Renal cortex interstitium (tissue), 15 donors: ENCODE data around the gene DBET. TPM values are rescaled to one million over a fixed set of nuclear protein-coding genes. Genes with fewer than 3 reads are reported as not detected.
"Not testable (repeated sequence)": the region's sequence is repeated elsewhere in the genome, so short reads cannot be mapped to it uniquely, and the experiment has no call there.

Source experiments
- DNase-seq, 11 donors: peaks; one replicate each; pipeline ENCODE4 v3.0.0-alpha.2; 2013; ENCODE audit warnings: low read depth in 9 of 11, low spot score in 4 of 11; ENCODE audit errors: extremely low read depth in 1 of 11
- long read RNA-seq, 16 experiments: transcript quantifications; one replicate each; lab custom pipeline, GENCODE V29; 2026
- polyA plus RNA-seq, 3 donors: library from polyadenylated mRNA; unstranded; fragments of 120-200 nt; gene quantifications; one replicate each; pipeline ENCODE4 v1.2.1, GENCODE V29; 2013; ENCODE audit not compliant: insufficient read length in 3 of 3

DBET gene
- polyA plus RNA-seq: not detected
- long read RNA-seq, donor 1: 0 reads
- long read RNA-seq, donor 2: 0 reads
- long read RNA-seq, donor 3: 0 reads
- long read RNA-seq, donor 4: 0 reads
- long read RNA-seq, donor 5: 0 reads
- long read RNA-seq, donor 6: 0 reads
- long read RNA-seq, donor 7: 0 reads
- long read RNA-seq, donor 8: 0 reads
- long read RNA-seq, donor 9: 0 reads
- long read RNA-seq, donor 10: 0 reads
- long read RNA-seq, donor 11: 0 reads
- long read RNA-seq, donor 12: 0 reads
- long read RNA-seq, donor 13: 0 reads
- long read RNA-seq, donor 14: 0 reads
- long read RNA-seq, donor 15: 0 reads
- long read RNA-seq, donor 16: 0 reads

DNA sequence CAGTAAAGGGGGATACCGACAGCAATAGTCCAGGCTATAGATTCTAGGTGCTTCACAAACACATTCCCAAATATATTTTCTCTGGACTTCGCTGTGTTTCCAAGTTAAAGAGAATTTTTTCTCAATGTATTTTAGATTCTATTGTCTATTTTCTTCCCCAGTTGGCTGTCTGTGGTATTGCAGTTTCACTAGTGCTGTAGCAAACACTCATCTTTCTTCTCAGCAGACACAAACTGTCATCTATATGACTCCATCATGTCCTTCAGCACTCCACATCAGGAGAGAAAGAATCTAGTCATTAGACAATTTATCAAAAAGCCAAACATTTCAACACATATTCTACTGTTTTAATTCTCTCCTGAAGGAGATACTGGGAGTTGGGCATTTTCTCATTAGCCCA is at the start of gene DBET:
Gene DBET (plus strand): TSS at position 161 of the 400 bp plus-strand sequence.
- not testable (repeated sequence) for DNase-seq

DNA sequence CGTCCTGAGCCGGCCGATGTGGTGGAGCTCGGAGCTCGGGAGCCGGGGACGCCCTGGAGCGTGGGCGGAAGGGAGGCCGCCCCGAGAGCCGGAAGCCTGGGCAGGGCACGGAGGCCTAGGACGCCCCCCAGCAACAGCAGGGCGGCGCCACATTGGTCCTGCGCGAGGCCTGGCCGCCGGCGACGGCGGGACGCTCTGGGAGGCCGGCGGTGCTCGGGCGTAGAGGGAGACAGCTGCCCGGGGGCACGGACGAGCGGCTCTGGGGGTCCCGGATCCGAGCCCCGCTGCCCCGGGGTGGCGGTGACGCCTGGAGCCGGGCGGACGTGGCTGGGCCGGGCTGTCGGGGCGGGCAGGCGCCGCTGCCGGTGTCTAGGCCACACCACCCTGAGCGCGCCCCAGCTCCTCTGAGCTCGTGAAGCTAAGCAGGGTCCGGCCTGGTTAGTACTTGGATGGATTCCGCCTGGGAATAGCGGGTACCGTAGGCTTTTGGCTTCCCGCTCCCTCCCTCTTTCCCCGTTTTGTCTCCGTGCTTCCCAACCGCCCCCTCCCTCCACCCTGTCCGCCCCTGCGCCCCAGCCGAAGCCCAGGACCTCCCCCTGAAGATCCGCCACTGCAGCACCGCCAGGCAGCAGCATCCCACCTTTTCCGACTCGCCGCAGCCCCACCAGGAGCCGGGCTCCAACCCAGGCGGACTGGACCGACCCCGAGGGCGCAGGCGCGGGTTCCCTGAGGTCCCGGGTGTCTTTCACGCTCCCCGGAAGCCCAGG is 49.3 kb upstream of the DBET start:
- no peak for DNase-seq

DNA sequence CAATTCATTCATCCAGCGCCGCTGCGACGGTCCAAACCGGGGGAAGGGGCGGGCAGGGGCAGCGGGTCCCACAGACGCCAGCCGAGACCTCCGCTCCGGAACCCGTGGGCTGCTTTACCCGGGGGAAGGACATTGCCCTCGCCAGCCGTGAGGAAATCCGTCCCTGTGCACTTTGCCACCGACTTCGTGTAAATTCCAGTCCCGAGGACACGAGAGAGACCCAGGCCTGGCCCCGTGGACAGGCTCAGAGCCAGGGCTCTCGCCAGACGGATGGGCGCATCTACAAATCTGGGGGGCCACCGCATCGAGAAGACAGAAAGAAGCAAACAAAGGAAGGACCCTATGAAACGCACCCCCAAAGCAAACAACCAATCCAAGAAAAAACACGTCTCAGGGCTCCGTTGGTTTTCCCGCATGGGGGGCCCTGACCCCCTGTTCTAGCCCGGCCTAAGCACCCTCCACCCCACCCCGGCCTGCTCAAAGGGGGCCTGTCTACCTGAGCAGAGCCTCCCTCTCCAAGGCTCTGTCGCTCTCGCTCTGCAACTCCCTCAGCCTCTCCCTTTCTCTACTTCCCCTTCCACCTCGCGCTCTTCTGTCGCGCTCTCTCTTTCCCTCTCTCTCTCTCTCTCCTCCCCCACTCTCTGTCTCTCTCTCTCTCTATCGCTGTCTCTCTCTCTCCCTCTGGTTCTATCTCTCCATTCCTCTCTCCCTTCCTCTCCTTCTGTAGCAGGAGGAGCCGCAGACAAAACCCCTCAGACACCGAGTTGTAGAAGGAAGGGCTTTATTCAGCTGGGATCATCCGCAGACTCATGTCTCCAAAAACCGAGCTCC is 48.5 kb upstream of the DBET start:
- no peak for DNase-seq

DNA sequence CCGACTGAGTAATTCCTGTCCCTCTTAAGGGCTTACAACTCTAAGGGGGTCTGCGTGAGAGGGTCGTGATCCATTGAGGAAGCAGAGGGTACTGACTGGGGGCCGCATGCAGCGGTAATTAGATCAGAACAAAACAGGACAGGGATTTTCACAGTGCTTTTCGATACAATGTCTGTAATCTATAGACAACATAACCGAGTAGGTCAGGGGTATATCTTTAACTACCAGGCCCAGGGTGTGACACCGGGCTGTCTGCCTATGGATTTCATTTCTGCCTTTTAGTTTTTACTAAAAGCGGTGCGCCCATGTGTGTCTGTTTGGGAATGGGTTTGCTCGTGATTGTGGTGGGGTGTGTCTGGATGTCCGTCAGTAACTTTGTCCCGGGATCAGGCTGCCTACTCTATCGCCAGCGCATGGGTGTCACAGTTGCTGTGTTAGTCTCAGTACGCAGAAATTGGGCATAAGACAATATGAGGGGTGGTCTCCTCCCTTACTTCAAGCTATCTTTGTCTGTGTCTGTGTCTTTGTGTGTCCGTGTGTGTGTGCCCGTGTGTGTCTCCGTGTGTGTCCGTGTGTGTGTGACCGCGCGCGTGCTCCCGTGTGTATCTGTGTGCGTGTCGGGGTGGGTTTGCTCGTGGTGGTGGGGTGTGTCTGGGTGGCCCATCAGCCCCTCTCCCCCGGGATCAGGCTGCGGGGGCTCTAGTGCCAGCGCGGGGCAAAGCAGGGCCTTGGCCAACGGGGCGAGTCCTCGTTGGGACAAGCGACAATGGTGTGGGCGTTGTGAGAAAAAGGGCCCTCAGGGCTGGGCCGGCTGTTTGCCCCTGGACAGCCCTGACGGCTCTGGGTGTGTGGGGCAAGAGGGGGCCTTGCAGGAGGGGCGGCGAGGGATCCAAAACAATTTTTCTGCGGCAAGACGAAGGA is 47.7 kb upstream of the DBET start:
- no peak for DNase-seq

DNA sequence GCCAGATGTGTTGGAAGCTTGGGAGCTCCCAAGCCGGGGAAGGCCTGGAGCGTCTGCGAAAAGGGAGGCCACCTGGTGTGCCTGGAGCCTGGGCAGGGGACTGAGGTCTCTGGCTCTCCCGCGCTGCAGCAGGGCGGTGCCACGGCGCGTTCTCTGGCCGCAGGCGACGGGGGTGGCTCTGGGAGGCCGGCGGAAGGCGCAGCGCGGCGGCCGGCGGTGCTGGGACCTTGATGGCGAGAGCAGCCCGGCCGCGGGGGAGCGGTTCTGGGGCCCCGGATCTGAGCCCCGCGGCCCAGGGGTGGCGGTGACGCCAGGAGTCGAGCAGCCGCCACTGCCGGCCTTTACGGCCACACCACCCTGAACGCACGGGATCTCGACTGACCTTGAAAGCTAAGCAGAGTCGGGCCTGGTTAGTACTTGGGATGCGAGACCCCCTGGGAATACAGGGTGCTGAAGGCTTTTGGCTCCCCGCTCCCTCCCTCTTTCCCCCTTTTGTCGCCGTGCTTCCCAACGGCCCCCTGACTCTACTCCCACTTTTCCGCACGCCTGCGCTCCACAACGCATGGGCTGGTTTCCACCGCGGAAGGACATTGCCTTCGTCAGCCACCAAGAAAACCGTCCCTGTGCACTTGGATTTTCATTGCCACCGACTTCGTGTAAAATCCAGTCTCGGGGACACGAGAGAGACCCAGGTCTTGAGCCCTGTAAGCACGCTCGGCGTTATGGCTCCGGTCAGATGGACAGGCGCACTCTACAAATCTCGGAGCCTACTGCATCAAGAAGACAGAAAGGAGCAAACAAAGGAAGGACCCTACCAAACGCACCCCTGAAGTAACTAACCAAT is 46.7 kb upstream of the DBET start:
- DNase-seq: no peak

DNA sequence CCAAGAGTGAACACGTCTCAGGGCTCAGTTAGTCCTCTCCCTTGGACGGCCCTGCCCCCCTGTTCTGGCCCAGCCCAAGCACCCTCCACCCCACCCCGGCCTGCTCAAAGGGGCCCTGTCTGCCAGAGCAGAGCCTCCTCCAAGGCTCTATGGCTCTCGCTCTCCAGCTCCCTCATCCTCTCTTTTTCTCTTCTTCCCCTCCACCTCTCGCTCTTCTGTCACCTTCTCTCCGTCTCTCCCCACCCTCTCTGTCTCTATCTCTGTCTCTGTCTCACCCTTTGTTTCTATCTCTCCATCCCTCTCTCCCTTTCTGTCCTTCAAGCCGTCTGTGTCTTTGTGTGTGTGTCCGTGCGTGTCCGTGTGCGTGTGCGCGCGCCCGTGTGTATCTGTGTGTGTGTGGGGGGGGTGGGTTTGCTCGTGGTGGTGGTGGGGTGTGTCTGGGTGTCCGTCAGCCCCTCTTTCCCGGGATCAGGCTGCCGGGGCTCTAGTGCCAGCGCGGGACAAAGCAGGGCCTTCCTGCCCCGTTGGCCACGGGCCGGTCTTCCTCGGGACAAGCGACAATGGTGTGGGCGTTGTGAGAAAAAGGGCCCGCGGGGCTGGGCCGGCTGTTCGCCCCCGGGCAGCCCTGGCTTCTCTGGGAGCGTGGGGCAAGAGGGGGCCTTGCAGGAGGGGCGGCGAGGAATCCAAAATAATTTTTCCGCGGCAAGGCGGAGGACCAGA is 45.9 kb upstream of the DBET start:
- no peak for DNase-seq

DNA sequence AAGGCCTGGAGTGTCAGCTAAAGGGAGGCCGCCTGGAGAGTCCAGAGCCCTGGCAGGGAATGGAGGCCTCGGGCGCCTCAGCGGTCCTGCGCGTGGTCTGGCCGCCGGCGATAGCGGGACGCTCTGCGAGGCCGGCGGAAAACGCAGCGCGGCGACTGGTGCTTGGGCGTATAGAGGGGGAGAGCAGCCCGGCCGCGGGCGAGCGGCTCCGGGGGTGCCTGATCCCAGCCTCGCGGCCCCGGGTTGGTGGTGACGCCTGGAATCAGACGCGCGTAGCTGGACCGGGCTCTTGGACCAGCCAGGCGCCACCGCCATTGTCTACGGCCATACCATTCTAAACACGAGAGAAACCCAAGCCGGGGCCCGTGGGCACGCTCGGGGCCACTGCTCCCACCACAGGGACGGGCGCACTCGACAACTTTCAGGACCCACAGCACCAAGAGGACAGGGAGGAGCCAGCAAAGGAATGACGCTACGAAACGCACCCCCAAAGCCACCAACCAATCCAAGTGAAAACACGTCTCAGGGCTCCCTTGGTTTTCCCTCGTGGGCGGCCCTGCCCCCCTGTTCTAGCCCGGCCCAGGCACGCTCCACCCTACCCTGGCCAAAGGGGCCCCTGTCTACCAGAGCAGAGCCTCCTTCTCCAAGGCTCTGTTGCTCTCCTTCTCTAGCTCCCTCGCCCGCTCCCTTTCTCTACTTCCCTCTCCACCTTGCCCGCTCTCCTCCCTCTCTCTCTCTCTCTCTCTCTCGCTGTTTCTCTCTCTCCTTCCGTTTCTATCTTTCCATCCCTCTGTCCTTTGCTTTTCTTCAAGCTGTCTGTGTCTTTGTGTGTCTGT is 45.1 kb upstream of the DBET start:
- no peak for DNase-seq

DNA sequence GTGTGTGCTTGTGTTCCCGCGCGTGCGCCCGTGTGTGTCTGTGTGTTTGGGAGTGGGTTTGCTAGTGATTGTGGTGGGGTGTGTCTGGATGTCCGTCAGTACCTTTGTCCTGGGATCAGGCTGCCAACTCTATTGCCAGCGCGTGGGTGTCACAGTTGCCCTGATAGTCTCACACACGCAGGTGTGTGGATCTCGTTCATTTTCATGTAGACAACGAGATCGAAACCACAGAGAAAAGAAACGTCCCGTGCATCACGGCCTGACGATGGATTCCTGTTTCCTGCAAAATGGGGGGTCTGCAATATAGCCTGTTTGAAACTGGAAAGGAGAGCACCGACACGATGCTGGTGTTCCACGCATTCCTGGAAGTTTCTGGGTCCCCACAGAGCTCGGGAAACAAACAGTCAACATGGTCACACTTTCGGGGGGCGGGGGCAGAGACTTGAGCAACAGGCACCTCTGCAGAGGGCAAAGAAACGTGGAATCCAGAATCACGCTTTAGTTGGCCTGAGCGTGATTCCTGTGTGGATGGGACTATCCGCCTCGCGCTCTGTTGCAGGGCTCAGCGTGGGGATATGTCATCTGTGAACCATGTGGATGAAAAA is 44.3 kb upstream of the DBET start:
- DNase-seq: not testable (repeated sequence)

DNA sequence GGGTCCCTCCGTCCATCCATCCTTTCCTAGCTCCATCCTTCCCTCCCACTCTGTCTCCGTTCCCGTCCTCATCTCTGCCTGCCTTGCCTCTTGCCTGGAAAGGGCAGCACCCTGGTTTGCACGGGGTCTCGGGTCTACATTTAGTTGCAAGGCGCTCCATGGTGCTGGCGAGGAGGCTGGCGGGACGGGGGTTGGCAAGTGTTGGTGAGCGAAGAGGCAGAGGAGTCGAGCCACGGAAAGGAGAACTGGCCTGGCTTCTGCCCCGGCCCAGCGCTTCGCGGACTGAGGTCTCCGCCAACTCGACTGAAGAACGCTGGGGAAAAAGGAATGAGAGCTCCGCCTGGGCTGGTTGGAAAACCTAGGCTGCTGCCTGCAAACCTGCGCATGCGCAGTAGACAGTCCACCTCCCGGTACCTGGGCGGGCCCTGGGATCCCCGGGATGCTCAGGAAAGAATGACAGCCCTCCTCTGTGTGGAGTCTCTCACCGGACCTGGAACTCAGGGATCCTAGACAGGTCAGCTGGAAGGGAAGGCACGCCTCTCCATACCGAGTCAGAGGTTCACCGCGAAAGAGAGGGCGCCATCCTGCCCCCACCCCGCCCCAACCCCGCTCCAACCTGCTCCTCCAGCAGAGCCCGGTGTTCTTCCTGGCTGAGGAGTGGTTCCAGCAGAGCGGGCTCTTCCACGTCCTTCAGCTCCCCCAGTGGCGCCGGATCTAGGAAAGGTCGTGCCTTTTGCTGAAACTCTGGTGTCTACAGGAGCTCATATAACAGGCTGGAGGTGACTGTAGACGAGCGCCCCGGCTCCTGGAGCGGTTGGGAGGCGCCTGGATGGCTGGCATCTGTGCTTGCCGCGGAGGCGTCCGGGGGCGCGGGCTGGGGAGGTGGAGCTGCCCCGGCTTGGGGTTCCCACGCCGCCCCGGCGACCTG is 43.2 kb upstream of the DBET start:
- DNase-seq: peak in 4 of 11 donors; percentile 46 to 54 (median 48)

DNA sequence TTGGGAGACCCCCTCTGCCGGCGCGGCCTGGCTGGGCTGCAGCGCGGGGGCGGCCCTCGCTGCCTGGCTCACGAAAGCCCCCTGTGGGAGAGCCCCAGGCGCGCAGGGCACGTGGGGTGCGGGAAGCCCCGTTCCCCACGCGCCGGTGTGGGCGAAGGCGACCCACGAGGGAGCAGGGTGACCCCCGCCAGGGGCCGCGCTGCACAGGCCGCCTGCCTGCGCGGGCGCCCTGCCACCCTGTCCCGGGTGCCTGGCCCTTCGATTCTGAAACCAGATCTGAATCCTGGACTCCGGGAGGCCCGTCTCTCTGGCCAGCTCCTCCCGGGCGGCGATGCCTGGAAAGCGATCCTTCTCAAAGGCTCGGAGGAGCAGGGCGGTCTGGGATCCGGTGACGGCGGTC is 42.3 kb upstream of the DBET start:
- not testable (repeated sequence) for DNase-seq

DNA sequence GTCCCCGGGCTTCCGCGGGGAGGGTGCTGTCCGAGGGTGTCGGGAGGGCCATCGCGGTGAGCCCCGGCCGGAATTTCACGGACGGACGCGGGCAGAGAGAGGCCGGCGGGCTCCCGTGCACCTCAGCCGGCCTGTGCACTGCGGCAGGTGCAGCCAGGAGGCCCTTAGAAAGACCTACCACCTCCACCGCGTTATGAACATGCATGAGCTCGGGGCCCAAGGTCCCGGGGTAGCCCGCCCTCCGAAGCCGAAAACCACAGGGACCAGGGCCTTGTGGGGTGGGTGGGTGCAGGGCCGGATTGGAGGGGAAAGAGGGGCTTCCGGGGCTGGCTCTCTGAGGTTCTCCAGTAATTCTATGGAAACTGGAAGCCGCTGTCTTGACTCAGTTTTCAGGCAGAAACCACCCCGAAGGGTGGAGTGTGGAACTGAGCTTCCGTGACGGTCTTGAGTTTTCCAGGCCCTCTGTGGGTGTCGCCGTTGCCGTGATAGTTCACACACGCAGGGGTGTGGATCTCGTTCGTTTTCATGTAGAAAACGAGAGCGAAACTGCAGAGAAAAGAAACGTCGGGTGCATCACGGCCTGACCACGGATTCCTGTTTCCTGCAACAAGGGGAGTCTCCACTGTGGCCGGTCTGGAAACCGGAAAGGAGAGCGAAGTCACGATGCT is 41.6 kb upstream of the DBET start:
- DNase-seq: not testable (repeated sequence)

DNA sequence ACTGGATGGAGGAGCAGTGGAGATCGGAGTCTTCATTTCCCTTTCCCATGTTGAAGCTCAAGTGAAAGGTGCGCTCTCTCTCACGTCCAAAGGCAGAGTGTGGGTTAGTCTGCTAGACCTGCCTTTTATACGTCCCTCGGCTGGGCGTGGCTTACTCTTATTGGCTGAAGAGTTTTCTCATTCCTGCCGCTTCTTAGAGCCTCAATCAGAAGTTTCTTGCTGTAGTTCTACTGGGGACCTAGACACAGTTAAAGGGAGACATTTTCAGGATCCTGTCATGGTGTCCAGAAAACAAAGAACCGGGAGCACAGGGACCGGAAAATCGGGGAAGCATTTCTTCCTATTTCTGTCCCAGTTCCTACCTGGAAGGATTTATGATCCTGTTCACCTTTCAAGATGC is 37.1 kb upstream of the DBET start, which contains the start of gene FRG2:
Gene FRG2 (minus strand): TSS at position 101 of the 400 bp plus-strand sequence. CDS start 52 bp downstream, at position 49.
- DNase-seq: not testable (repeated sequence)

DNA sequence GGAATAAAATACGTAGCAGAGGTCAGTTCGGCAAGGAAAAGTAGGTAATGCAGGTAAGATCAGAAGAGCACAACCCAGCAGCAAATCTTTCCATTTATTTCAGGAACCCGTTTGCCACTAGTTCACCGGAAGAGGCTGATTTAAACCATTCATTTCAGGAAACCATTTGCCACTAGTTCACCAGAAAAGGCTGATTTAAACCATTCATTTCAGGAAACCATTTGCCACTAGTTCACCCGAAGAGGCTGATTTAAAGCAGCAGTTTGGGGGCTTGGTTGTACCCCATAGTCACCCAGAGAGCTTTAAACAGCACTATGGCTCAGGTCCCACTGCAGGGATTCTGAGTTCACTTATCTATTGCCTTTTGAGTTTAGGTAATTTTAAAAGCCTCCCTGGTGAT is 33.0 kb upstream of the DBET start:
- DNase-seq: not testable (repeated sequence)

DNA sequence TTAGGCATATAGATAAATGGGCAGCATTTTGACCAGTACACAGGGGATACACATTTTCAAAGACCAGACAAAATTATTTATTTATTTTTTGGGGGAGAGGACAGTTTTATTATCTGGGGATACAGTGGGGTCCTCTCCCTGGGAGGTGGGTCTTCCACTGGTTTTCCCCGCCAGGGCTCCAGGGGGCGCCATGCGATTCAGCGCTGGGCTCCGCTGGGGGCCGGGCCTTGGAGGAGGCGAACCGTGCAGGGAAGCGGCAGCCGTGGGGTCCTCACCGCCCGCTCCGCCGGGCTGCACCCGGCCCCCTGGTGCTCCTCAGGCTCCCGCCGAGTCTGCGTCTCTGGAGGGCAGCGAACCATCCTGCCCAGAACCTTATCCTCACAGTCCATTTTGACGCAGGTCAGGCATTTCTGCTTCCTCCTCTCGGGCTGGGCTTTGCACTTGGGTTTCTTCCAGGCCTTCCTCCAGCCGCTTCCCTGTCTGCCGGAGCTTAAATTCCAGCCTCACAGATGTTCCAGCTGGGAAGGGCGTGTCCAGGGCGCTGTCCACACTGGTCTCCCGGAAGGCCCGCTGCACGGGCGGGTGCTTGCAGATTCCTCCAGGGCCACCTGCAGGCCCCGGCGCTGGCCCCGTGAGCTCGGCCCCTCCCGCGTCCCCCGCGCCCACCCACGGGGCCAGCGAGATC is 26.5 kb upstream of the DBET start:
- not testable (repeated sequence) for DNase-seq
